GM12875 (cell line): ENCODE measurements around the gene TRIM27.

Source experiments
- H3K4me3 ChIP-seq: one replicate; pipeline ENCODE4 v1.5.1; 2011; ENCODE audit warnings: low read depth, low read length, control low read depth
- TF ChIP-seq, protein P1 (sequence below): IDR thresholded peaks from 2 replicates; pipeline ENCODE4 v1.5.1; 2011; ENCODE audit warnings: low read depth, mild to moderate bottlenecking, control low read depth, inconsistent platforms, low read length, moderate library complexity, borderline replicate concordance; ENCODE audit not compliant: insufficient read depth

TRIM27 gene

DNA sequence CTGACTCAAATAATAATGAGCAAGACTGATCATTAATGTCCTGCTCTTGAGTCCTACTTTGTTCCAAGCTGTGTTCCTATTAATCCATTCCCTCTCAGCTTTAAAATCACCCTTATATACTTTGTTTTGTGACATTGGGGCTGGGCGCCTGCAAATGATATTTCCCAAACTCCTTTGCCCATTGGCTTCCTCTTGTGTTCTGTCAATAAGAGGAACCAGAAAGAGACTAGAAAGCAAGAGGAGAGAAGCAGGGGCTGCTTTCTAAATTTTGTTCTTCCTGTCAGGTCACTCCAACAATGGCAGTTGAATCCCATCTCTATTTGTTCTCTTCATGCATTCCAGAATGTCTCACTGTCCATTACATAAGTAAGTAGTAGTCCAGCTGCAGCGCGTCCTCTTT lies 21.6 kb upstream of the TRIM27 start:
- TF ChIP-seq, protein P1, sequence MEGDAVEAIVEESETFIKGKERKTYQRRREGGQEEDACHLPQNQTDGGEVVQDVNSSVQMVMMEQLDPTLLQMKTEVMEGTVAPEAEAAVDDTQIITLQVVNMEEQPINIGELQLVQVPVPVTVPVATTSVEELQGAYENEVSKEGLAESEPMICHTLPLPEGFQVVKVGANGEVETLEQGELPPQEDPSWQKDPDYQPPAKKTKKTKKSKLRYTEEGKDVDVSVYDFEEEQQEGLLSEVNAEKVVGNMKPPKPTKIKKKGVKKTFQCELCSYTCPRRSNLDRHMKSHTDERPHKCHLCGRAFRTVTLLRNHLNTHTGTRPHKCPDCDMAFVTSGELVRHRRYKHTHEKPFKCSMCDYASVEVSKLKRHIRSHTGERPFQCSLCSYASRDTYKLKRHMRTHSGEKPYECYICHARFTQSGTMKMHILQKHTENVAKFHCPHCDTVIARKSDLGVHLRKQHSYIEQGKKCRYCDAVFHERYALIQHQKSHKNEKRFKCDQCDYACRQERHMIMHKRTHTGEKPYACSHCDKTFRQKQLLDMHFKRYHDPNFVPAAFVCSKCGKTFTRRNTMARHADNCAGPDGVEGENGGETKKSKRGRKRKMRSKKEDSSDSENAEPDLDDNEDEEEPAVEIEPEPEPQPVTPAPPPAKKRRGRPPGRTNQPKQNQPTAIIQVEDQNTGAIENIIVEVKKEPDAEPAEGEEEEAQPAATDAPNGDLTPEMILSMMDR, result no peak

DNA sequence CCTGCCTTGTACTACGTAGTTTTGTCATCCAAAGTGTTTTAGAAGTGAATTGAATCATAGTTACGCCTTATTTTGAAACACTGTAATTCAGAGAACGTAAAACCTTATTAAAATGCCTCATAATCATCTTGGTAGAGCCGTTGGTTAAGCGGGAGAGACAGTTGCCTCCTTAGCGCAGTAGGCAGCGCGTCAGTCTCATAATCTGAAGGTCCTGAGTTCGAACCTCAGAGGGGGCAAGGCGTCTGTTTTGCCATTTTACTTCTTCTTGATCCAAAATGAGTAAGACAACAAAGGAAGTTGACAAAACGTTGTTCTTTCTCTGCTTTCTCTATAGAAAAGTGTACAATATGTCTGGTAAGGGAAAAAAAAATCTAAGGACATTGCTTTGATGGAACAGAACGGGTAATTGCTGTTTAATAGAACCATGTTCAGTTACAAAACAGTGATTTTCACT lies 20.7 kb upstream of the TRIM27 start:
- peak overlapping the region; percentile 52 for H3K4me3 ChIP-seq
- TF ChIP-seq, protein P1, result no peak

More for the DNA sequence above, 21.6 kb upstream of the TRIM27 start:
- no peak overlapping the region for H3K4me3 ChIP-seq

DNA sequence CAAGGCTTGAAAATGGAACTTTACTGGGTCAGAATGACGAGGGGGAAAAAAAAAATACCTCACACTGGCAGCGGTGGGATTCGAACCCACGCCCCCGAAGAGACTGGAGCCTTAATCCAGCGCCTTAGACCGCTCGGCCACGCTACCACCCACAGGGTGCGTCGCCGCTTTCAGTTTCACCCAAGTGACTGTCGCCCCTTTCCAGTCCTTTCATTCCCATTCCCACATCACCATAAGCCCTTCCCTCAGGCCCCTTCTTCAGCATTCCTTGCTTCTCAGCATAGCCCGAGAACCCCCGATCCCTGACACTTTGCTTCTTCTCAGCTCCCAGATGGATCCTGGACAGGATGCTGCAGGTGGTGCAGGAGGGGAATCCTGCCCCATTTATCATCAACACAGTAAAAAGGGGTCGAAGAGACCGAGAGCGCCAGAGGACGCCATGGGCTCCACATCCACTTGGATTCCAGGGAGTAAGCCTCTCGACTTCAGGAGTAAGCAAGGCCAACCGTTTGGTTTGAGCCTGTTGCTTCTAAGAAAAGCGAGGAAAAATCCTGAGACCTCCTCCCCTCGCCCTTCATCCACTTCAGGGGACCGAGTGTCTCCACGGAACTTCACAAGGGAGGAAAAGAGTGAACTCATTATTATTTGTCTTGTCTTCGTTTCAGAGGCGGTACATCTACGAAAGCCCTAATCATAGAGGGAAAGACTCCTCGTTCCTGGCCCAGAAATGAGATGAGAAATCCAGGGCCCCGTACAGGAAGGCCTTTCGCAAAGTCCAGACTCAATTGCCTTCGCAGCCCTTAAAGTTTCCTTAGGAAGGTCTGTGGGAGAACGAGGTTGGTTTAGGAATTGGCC lies 20.0 kb upstream of the TRIM27 start:
- TF ChIP-seq, protein P1, result no peak
- H3K4me3 ChIP-seq, result peak overlapping the region; percentile 52

DNA sequence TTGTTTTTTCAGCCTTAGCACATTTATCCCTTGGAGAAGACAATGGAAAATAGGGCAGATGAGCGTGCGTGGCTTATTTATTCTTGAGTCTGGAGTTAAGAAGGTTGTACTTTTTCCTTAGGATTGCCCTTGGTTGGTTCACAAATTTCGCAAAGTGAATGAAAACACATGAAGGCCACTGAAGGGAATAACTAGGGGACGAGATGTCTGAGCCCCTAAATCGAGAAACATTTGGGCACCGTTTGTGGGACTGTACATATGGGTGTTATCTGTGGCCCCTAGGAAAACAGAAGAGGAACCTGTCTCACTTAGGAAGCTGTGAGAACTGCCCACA lies 19.4 kb upstream of the TRIM27 start:
- peak overlapping the region; percentile 52 for H3K4me3 ChIP-seq
- TF ChIP-seq, protein P1, result no peak

DNA sequence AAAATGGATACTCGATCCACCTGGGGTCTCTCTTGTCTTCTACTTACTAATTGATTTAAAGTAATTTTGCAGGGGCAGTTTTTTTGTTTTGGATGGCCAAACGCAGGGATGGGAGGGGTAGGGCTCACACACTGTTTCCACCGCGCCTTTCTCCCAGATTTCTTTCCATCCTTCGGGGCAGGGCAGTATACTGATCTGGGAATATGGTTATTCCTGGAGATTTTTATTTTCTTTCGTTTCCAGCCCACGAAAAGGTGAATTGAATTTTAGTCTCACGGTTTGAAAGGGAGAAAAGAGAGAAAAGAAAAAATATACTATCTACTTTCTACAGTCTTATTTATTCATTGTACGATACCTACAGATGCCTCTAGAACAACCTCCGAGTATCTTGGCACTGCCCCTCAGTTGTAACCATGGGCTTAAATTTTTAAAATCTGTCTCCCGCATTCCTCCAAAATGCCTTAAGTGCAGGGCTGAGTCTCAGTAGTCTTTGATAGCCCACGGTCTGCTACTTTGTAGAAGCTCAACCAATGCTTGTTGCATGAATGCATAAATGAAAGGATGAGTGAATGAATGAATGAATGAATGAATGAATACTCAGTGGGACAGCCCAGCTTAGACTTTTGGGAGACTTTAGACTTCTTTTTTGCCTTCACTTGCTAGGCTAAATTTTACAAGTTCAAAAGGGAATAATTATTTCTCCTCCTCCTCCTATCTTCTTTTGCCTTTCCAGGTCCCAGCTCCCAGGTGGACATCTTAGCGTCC lies 18.1 kb upstream of the TRIM27 start:
- H3K4me3 ChIP-seq, result no peak overlapping the region
- TF ChIP-seq, protein P1, result no peak

DNA sequence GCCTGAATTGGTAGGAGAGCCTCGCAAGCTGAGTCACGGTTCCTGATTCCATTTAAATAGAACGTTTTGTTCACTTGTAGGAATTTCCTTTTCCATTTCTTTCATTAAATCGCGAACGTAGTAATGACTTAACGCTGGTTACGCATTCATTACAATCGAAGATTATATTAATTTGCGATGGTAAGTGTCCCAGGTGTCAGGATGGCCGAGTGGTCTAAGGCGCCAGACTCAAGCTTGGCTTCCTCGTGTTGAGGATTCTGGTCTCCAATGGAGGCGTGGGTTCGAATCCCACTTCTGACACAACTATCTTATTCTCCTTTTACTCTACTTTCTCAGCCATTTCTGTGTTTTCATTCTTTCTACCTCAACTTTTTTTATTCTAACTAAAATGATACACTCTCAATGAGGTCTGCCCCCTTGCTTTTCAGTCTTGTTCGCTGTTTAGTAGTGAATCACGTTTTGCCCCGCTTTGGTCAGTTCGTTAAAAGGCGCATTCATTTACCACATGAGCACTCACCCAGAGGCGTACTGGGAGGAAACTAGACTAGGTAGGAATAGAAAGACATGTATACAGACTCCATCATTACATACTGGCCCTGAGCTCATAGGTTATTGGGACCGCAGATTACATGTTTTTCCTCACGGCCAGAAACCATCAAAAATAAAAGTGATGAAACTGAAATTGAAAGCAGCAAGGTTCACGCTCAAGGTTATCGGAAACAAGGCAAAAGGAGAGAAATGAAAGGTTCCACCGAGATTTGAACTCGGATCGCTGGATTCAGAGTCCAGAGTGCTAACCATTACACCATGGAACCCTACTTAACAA lies 17.3 kb upstream of the TRIM27 start:
- peak overlapping the region; percentile 49 for H3K4me3 ChIP-seq
- TF ChIP-seq, protein P1, result no peak
